Activated CD8-positive, alpha-beta T cell treated with anti-CD3 and anti-CD28 coated beads for 36 hours (primary cell): ENCODE results near the gene CYB5RL. TPM values are rescaled to one million over a fixed set of nuclear protein-coding genes. Genes with fewer than 3 reads are reported as not detected.
A peak's percentile ranks its signal among the peaks of the same experiment; 100 is the strongest.

Experiments
- ATAC-seq: fragments of 200-7000 bp; cut with Tn5 transposase; one replicate; pipeline ENCODE4 v1.10.0; 2021; ENCODE audit warnings: mild to moderate bottlenecking, moderate library complexity
- CTCF ChIA-PET: fragments of 350-600 bp; sonication (Branson Sonifier 250); formaldehyde crosslinking; loops from one replicate; lab custom pipeline; 2021; ENCODE audit warnings: antibody characterized with exemption; lab: Charles Lee
- POLR2A ChIA-PET: fragments of 350-600 bp; sonication (Branson Sonifier 250); formaldehyde crosslinking; loops from one replicate; lab custom pipeline; 2021; ENCODE audit warnings: antibody characterized with exemption; lab: Charles Lee
- DNase-seq: peaks from one replicate; pipeline ENCODE4 v3.0.0-alpha.2; 2020
- H3K27ac Mint-ChIP-seq: one replicate; pipeline ENCODE4 v1.8.0; 2021; ENCODE audit warnings: mild to moderate bottlenecking, mixed read lengths
- H3K27me3 Mint-ChIP-seq: one replicate; pipeline ENCODE4 v1.8.0; 2021; ENCODE audit warnings: mixed read lengths
- H3K36me3 Mint-ChIP-seq: one replicate; pipeline ENCODE4 v1.8.0; 2021; ENCODE audit warnings: low read depth, mixed read lengths
- H3K4me1 Mint-ChIP-seq: one replicate; pipeline ENCODE4 v1.8.0; 2021; ENCODE audit warnings: low read depth, mixed read lengths
- H3K4me3 Mint-ChIP-seq: one replicate; pipeline ENCODE4 v1.8.0; 2021; ENCODE audit warnings: mild to moderate bottlenecking, moderate library complexity, mixed read lengths
- H3K9me3 Mint-ChIP-seq: one replicate; pipeline ENCODE4 v1.8.0; 2021; ENCODE audit warnings: mixed read lengths
- CTCF ChIP-seq: fragments of 200-600 bp; IDR thresholded peaks from one replicate; pipeline ENCODE4 v1.8.0; 2022; ENCODE audit warnings: antibody characterized with exemption, mild to moderate bottlenecking
- intact Hi-C: fragments of 100-400 bp; cut with micrococcal nuclease; formaldehyde crosslinking; loops from one replicate; pipeline ENCODE4 v1.10.0; 2022
- total RNA-seq, 2 experiments: library from RNA; stranded (reverse); gene quantifications; one replicate each; pipeline ENCODE4 v1.2.3, GENCODE V29; 2021

The CYB5RL gene
- total RNA-seq, 2 experiments from 2014 or later, result 11.4 to 12.6 TPM

- Mint-ChIP-seq H3K27ac (no peak overlapping the region), H3K4me1 (peaks cover 5% of the 10 kb centered on the region), H3K36me3 (peaks cover 4% of the 10 kb centered on the region), H3K4me3 (no peak overlapping the region), H3K9me3 (no peaks in the 10 kb centered on the region), H3K27me3 (no peaks in the 10 kb centered on the region)
- ATAC-seq (no peak), DNase-seq (no peak)
- ChIA-PET CTCF (no interaction called here), POLR2A (no interaction called here)
- TF ChIP-seq CTCF, result no peak
- intact Hi-C loops, result no loop called here
Observed at GRCh38 chr1:54174106-54174505, 25.7 kb downstream of the CYB5RL start.

GRCh38 chr1:54173681-54174080 is 26.1 kb downstream of the CYB5RL start:
- ATAC-seq, result no peak

GRCh38 chr1:54172614-54173599 is 26.9 kb downstream of the CYB5RL start:
- Mint-ChIP-seq H3K4me1 (peaks cover 5% of the 10 kb centered on the region), H3K27ac (peak overlapping the region; percentile 63), H3K36me3 (no peaks in the 10 kb centered on the region), H3K27me3 (no peaks in the 10 kb centered on the region), H3K4me3 (no peak overlapping the region), H3K9me3 (no peaks in the 10 kb centered on the region)
- ATAC-seq (no peak), DNase-seq (no peak)
- ChIA-PET POLR2A (interaction anchor here (1.0 kb wide), 1 partner anchor 437 kb away, joined by 3 read pairs; no protein-coding TSS in a partner anchor), CTCF (interaction anchor here (1.8 kb wide), 1 partner anchor 9 kb away, joined by 6 read pairs; no protein-coding TSS in a partner anchor)
- TF ChIP-seq CTCF, result no peak
- intact Hi-C loops, result no loop called here

More at GRCh38 chr1:54173681-54174080, 26.1 kb downstream of the CYB5RL start:
- ChIA-PET POLR2A (no interaction called here), CTCF (interaction anchor here (1.8 kb wide), 1 partner anchor 8 kb away, joined by 6 read pairs; no protein-coding TSS in a partner anchor)
- Mint-ChIP-seq H3K4me3 (no peak overlapping the region), H3K4me1 (peaks cover 5% of the 10 kb centered on the region), H3K9me3 (no peaks in the 10 kb centered on the region), H3K27me3 (no peaks in the 10 kb centered on the region), H3K36me3 (peaks cover 4% of the 10 kb centered on the region), H3K27ac (no peak overlapping the region)
- TF ChIP-seq CTCF, result no peak
- DNase-seq, result no peak
- intact Hi-C loops, result no loop called here

- POLR2A ChIA-PET, result interaction anchor here (0.6 to 1.0 kb wide), 2 partner anchors 23 to 438 kb away, joined by 3 read pairs; no protein-coding TSS in a partner anchor
- peaks cover 5% of the 10 kb centered on the region for H3K4me1 Mint-ChIP-seq
- H3K27ac Mint-ChIP-seq, result no peak overlapping the region
- CTCF ChIA-PET, result interaction anchor here (0.6 to 1.8 kb wide), 2 partner anchors 10 to 257 kb away, joined by 3 to 6 read pairs; no protein-coding TSS in a partner anchor
- intact Hi-C loops, result no loop called here
- TF ChIP-seq CTCF, result no peak
- H3K36me3 Mint-ChIP-seq, result no peaks in the 10 kb centered on the region
- H3K4me3 Mint-ChIP-seq, result no peak overlapping the region
- no peaks in the 10 kb centered on the region for H3K9me3 Mint-ChIP-seq
- DNase-seq (no peak), ATAC-seq (no peak)
- H3K27me3 Mint-ChIP-seq, result no peaks in the 10 kb centered on the region
Observed at GRCh38 chr1:54171606-54172005, 28.2 kb downstream of the CYB5RL start.

- ChIA-PET POLR2A (no interaction called here), CTCF (interaction anchor here (0.6 to 1.8 kb wide), 2 partner anchors 11 to 258 kb away, joined by 3 to 6 read pairs; no protein-coding TSS in a partner anchor)
- DNase-seq (no peak), ATAC-seq (no peak)
- no peak overlapping the region for H3K27ac Mint-ChIP-seq
- no peak overlapping the region for H3K4me3 Mint-ChIP-seq
- no peaks in the 10 kb centered on the region for H3K9me3 Mint-ChIP-seq
- intact Hi-C loops, result no loop called here
- H3K4me1 Mint-ChIP-seq, result peaks cover 5% of the 10 kb centered on the region
- H3K27me3 Mint-ChIP-seq, result no peaks in the 10 kb centered on the region
- no peaks in the 10 kb centered on the region for H3K36me3 Mint-ChIP-seq
- TF ChIP-seq CTCF, result no peak
Observed at GRCh38 chr1:54171016-54171415, 28.8 kb downstream of the CYB5RL start.
